Mesendoderm (in vitro differentiated cells): Measurements from ENCODE around the gene GPR152.
A peak's percentile ranks its signal among the peaks of the same experiment; 100 is the strongest.
"Not testable (repeated sequence)": the region's sequence is repeated elsewhere in the genome, so short reads cannot be mapped to it uniquely, and the experiment has no call there.

ENCODE experiments used
- DNase-seq: peaks from one replicate; pipeline ENCODE4 v3.0.0; 2013
- H2AK5ac ChIP-seq: 2 replicates; pipeline ENCODE4 v1.6.1; 2013; ENCODE audit warnings: low read length, inconsistent platforms
- H2BK120ac ChIP-seq: 2 replicates; pipeline ENCODE4 v1.6.1; 2013; ENCODE audit warnings: low read depth, mild to moderate bottlenecking, low read length, moderate library complexity, mixed read lengths
- H2BK15ac ChIP-seq: replicated peaks from 2 replicates; pipeline ENCODE4 v1.6.1; 2013; ENCODE audit warnings: low read depth, mild to moderate bottlenecking, moderate library complexity
- H2BK5ac ChIP-seq: 2 replicates; pipeline ENCODE4 v1.6.1; 2013; ENCODE audit warnings: low read length, inconsistent platforms
- H3K18ac ChIP-seq: 2 replicates; pipeline ENCODE4 v1.6.1; 2013; ENCODE audit warnings: mild to moderate bottlenecking, low read length, mixed read lengths
- H3K23ac ChIP-seq: one replicate; pipeline ENCODE4 v1.6.1; 2013; ENCODE audit warnings: low read length
- H3K27ac ChIP-seq: 2 replicates; pipeline ENCODE4 v1.5.1; 2013; ENCODE audit warnings: low read depth, mild to moderate bottlenecking, inconsistent platforms, low read length, moderate library complexity
- H3K27me3 ChIP-seq: 2 replicates; pipeline ENCODE4 v1.6.1; 2013; ENCODE audit warnings: low read length, control low read depth, mild to moderate bottlenecking, inconsistent platforms; ENCODE audit not compliant: insufficient read depth, poor library complexity
- H3K36me3 ChIP-seq: 2 replicates; pipeline ENCODE4 v1.6.1; 2013; ENCODE audit warnings: low read length, inconsistent platforms; ENCODE audit not compliant: control insufficient read depth, insufficient read depth
- H3K4ac ChIP-seq: one replicate; pipeline ENCODE4 v1.6.1; 2013; ENCODE audit warnings: low read depth, mild to moderate bottlenecking, low read length, moderate library complexity
- H3K4me1 ChIP-seq: 2 replicates; pipeline ENCODE4 v1.6.1; 2013; ENCODE audit warnings: low read depth, low read length, inconsistent platforms; ENCODE audit not compliant: control insufficient read depth
- H3K4me2 ChIP-seq: 2 replicates; pipeline ENCODE4 v1.6.1; 2013; ENCODE audit warnings: low read length
- H3K4me3 ChIP-seq: 2 replicates; pipeline ENCODE4 v1.5.1; 2013; ENCODE audit warnings: mild to moderate bottlenecking, low read length
- H3K56ac ChIP-seq: one replicate; pipeline ENCODE4 v1.6.1; 2013; ENCODE audit warnings: low read length
- H3K79me1 ChIP-seq: 2 replicates; pipeline ENCODE4 v1.6.1; 2013; ENCODE audit warnings: low read length, inconsistent platforms
- H3K79me2 ChIP-seq: 2 replicates; pipeline ENCODE4 v1.6.1; 2013; ENCODE audit warnings: mild to moderate bottlenecking, low read length; ENCODE audit not compliant: control insufficient read depth, insufficient read depth
- H3K9ac ChIP-seq: 2 replicates; pipeline ENCODE4 v1.6.1; 2013; ENCODE audit warnings: low read length, inconsistent platforms
- H4K5ac ChIP-seq: one replicate; pipeline ENCODE4 v1.6.1; 2013; ENCODE audit warnings: low read length
- H4K8ac ChIP-seq: one replicate; pipeline ENCODE4 v1.6.1; 2013; ENCODE audit warnings: low read depth, mild to moderate bottlenecking, control low read depth, low read length, moderate library complexity
- WGBS: extraction: QIAGEN DNeasy Blood & Tissue Kit; methylation state at CpG from one replicate; pipeline ENCODE4 v1.1.7; 2013; ENCODE audit warnings: low lambda C conversion rate, missing lambda C conversion rate; ENCODE audit not compliant: insufficient coverage; ENCODE audit errors: extremely low coverage; 5-methylcytosine and 5-hydroxymethylcytosine counted together

Gene GPR152

GRCh38 chr11:67428052-67429001, 24.2 kb downstream of the GPR152 start, which contains the start of gene RPS6KB2:
RPS6KB2 (plus strand) TSS chr11:67428494; CDS start chr11:67428546, 52 bp downstream.
- Histone ChIP-seq H3K27me3 (no peaks in the 10 kb centered on the region), H3K4me3 (peak within 1 kb of the TSS; percentile 93), H3K18ac (peak within 1 kb of the TSS; percentile 52), H3K4me1 (no peaks in the 10 kb centered on the region), H3K79me2 (peaks cover 9% of the 10 kb centered on the region), H3K36me3 (peaks cover 2% of the 10 kb centered on the region), H2BK15ac (no peak within 1 kb of the TSS), H3K4me2 (peak within 1 kb of the TSS; percentile 100), H2BK120ac (no peak within 1 kb of the TSS), H2BK5ac (no peak within 1 kb of the TSS), H2AK5ac (peak within 1 kb of the TSS; percentile 54), H3K4ac (no peak within 1 kb of the TSS), H3K9ac (peak within 1 kb of the TSS; percentile 98), H3K56ac (peak within 1 kb of the TSS; percentile 99), H4K8ac (peak within 1 kb of the TSS; percentile 67), H3K79me1 (peaks cover 9% of the 10 kb centered on the region), H3K27ac (no peak within 1 kb of the TSS), H4K5ac (no peak within 1 kb of the TSS), H3K23ac (no peak within 1 kb of the TSS)
- WGBS = no CpG with 5 or more reads among the region's 68 CpGs
- peak; percentile 98 for DNase-seq

- Histone ChIP-seq H4K8ac (peak overlapping the region; percentile 67), H3K56ac (peak overlapping the region; percentile 88)
- H3K36me3 ChIP-seq, H3K4me2 ChIP-seq, H3K79me1 ChIP-seq, H2BK120ac ChIP-seq, H4K5ac ChIP-seq, H3K23ac ChIP-seq, H2BK5ac ChIP-seq, H2AK5ac ChIP-seq, H3K4me3 ChIP-seq, H2BK15ac ChIP-seq, DNase-seq, H3K27ac ChIP-seq, H3K27me3 ChIP-seq, H3K4ac ChIP-seq, H3K4me1 ChIP-seq, H3K18ac ChIP-seq, H3K9ac ChIP-seq, H3K79me2 ChIP-seq: not testable (repeated sequence)
- no CpG with 5 or more reads among the region's 19 CpGs for WGBS
Measured at GRCh38 chr11:67427364-67427859, 25.1 kb downstream of the GPR152 start.

GRCh38 chr11:67423891-67424613, 28.5 kb downstream of the GPR152 start:
- Histone ChIP-seq H2BK120ac (no peak overlapping the region), H3K36me3 (no peaks in the 10 kb centered on the region), H3K9ac (no peak overlapping the region), H3K4me3 (no peak overlapping the region), H3K4ac (no peak overlapping the region), H3K27me3 (no peaks in the 10 kb centered on the region), H3K4me2 (no peak overlapping the region), H3K56ac (no peak overlapping the region), H3K79me2 (peaks cover 4% of the 10 kb centered on the region), H3K18ac (no peak overlapping the region), H2BK5ac (no peak overlapping the region), H4K5ac (no peak overlapping the region), H2BK15ac (no peak overlapping the region), H3K23ac (no peak overlapping the region), H3K27ac (no peak overlapping the region), H2AK5ac (no peak overlapping the region), H3K4me1 (no peaks in the 10 kb centered on the region), H3K79me1 (peaks cover 4% of the 10 kb centered on the region), H4K8ac (no peak overlapping the region)
- WGBS = no CpG with 5 or more reads among the region's 34 CpGs
- no peak for DNase-seq

- Histone ChIP-seq H3K23ac (no peak overlapping the region), H3K56ac (no peak overlapping the region), H2BK5ac (no peak overlapping the region), H3K4me3 (no peak overlapping the region), H2BK15ac (no peak overlapping the region), H3K4ac (no peak overlapping the region), H3K27ac (no peak overlapping the region), H3K18ac (no peak overlapping the region), H2BK120ac (no peak overlapping the region), H4K8ac (no peak overlapping the region), H3K9ac (no peak overlapping the region), H3K79me2 (no peaks in the 10 kb centered on the region), H3K27me3 (no peaks in the 10 kb centered on the region), H3K36me3 (no peaks in the 10 kb centered on the region), H3K4me2 (no peak overlapping the region), H3K4me1 (no peaks in the 10 kb centered on the region), H4K5ac (no peak overlapping the region), H3K79me1 (no peaks in the 10 kb centered on the region), H2AK5ac (no peak overlapping the region)
- no CpG with 5 or more reads among the region's 13 CpGs for WGBS
- DNase-seq = no peak
Measured at GRCh38 chr11:67423466-67423865, 29.1 kb downstream of the GPR152 start.

DNA sequence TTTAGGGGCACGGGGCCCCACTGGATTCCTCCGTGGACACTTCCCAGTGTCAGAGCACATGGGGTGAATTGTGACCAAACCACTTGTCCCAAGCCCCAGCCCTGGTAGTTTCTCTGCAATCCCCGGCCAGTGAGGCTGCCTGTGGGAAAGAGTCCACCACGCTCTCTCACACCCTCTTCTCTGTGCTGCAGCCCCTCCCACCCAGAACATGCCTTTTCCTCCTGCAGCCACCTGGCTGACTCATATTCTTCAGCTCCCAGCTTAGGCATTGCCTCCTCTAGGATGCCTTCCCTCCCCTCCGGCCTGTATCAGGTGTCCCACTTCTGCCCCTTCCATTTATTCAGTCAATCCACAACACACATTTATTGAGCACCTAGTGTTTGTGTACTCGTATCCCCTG, 29.6 kb downstream of the GPR152 start:
- Histone ChIP-seq H3K23ac (no peak overlapping the region), H2BK120ac (no peak overlapping the region), H3K4me1 (no peaks in the 10 kb centered on the region), H3K36me3 (no peaks in the 10 kb centered on the region), H3K56ac (no peak overlapping the region), H3K18ac (no peak overlapping the region), H3K4ac (no peak overlapping the region), H2BK15ac (no peak overlapping the region), H3K79me1 (no peaks in the 10 kb centered on the region), H3K4me3 (no peak overlapping the region), H2BK5ac (no peak overlapping the region), H3K79me2 (no peaks in the 10 kb centered on the region), H4K8ac (no peak overlapping the region), H3K27me3 (no peaks in the 10 kb centered on the region), H4K5ac (no peak overlapping the region), H3K27ac (no peak overlapping the region), H3K9ac (no peak overlapping the region), H2AK5ac (no peak overlapping the region), H3K4me2 (no peak overlapping the region)
- WGBS = no CpG with 5 or more reads among the region's 6 CpGs
- peak; percentile 71 for DNase-seq
